Measurements from ENCODE around the gene CDCP1. TPM values are rescaled to one million over a fixed set of nuclear protein-coding genes. Genes with fewer than 3 reads are reported as not detected.

CDCP1 gene
- total RNA-seq, 5 donors from 2014 or later (not counting 1 experiment from before 2014, with no cell fraction given) = 0.36 to 1.7 (median 0.55) TPM

DNA sequence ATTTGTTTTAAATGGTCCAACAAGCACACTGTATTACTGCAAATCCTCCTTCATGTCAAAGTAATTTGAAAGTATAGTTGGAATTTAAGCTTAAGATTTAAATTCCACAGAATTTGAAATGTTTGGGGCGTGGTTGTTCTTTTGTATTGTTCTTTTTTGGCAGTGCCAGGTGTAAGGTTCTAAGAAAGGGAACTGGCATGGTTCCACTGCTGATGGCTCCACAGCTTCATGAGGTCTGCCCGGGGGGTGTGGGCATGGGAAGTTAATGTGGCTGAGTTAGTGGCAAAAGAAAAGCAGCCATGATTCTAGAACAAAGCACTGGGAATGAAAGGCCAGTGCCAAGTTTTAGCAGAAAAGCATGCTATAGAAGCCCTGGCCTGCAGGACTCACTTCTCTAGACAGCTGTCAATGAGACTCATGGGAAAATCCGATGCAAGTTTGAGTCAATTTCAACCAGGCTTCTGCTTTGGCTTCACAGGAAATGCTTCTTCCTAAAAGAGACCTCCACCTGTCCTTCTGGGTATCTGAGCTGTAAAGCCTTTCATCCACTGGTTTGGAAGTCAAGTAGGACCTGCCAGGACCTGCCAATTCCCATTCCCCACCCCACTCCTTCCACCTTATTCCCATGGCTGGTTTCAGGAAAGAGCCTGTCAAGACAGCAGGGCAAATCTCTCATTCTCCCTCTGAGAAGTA is 18.9 kb downstream of the CDCP1 start:
- Histone ChIP-seq H3K4me3 (ENCODE audit: control insufficient read depth in 1 of 2, extremely low read depth in 1 of 2, low read length in 1 of 2) (no peak overlapping the region), H3K4me1 (ENCODE audit: control insufficient read depth in 1 of 2, extremely low read depth in 1 of 2, insufficient read depth in 2 of 2, low read length in 2 of 2) (no peaks in the 10 kb centered on the region), H3K27me3 (replicated peaks in 1 of 2; ENCODE audit: control insufficient read depth in 2 of 2, extremely low read depth in 1 of 2, insufficient read depth in 2 of 2, low read length in 1 of 2) (peaks cover 0 to 20% of the 10 kb centered on the region in 2 experiments), H3K27ac (ENCODE audit: low read length) (no peak overlapping the region), H3K36me3 (ENCODE audit: control insufficient read depth in 2 of 2, extremely low read depth in 1 of 2, insufficient read depth in 1 of 2, low read length in 1 of 2) (no peaks in the 10 kb centered on the region), H3K9me3 (no peaks in the 10 kb centered on the region)
- Mint-ChIP-seq H3K27ac (no peak overlapping the region), H3K36me3 (no peaks in the 10 kb centered on the region), H3K27me3 (peaks cover 0 to 10% of the 10 kb centered on the region in 2 donors), H3K4me1 (peaks cover 0 to 7% (median 3%) of the 10 kb centered on the region in 3 donors), H3K4me3 (no peak overlapping the region), H3K9me3 (no peaks in the 10 kb centered on the region)
- 88% methylated on average over 2 of the region's 3 CpGs for WGBS (ENCODE audit: insufficient coverage)
- POLR2A ChIA-PET = no interaction called here
- ATAC-seq (replicated peaks in 1 of 4) (no peak), DNase-seq (no peak)
- CTCF ChIA-PET = no interaction called here

DNA sequence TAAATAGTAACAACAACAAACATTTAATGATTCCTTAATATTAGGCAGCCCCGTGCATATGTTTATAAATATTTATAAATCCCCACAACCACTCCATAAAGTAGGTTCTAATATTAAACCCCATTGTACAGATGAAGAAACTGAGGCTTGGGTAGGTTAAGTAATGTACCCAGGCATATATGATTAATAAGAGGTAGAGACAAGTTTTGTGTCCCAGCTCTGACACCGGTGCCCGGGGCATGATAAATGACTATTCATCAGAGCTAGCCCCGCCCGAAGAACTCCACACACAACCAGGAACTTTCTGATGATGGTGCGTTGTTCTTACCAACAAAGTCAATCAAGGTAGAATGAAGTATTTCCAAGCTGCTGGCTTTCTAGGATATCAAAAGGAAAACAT is 19.4 kb downstream of the CDCP1 start:
- POLR2A ChIA-PET = no interaction called here
- Histone ChIP-seq H3K27me3 (replicated peaks in 1 of 2; ENCODE audit: control insufficient read depth in 2 of 2, extremely low read depth in 1 of 2, insufficient read depth in 2 of 2, low read length in 1 of 2) (peaks cover 0 to 20% of the 10 kb centered on the region in 2 experiments), H3K9me3 (no peaks in the 10 kb centered on the region), H3K36me3 (ENCODE audit: control insufficient read depth in 2 of 2, extremely low read depth in 1 of 2, insufficient read depth in 1 of 2, low read length in 1 of 2) (no peaks in the 10 kb centered on the region), H3K4me3 (ENCODE audit: control insufficient read depth in 1 of 2, extremely low read depth in 1 of 2, low read length in 1 of 2) (no peak overlapping the region), H3K27ac (ENCODE audit: low read length) (no peak overlapping the region), H3K4me1 (ENCODE audit: control insufficient read depth in 1 of 2, extremely low read depth in 1 of 2, insufficient read depth in 2 of 2, low read length in 2 of 2) (no peaks in the 10 kb centered on the region)
- no peak for DNase-seq
- ATAC-seq (replicated peaks in 1 of 4) = no peak
- Mint-ChIP-seq H3K36me3 (no peaks in the 10 kb centered on the region), H3K4me1 (peaks cover 0 to 7% (median 3%) of the 10 kb centered on the region in 3 donors), H3K27me3 (peaks cover 0 to 10% of the 10 kb centered on the region in 2 donors), H3K9me3 (no peaks in the 10 kb centered on the region), H3K27ac (no peak overlapping the region), H3K4me3 (no peak overlapping the region)
- CTCF ChIA-PET = no interaction called here
- WGBS (ENCODE audit: insufficient coverage) = no CpG with 5 or more reads among the region's 6 CpGs

DNA sequence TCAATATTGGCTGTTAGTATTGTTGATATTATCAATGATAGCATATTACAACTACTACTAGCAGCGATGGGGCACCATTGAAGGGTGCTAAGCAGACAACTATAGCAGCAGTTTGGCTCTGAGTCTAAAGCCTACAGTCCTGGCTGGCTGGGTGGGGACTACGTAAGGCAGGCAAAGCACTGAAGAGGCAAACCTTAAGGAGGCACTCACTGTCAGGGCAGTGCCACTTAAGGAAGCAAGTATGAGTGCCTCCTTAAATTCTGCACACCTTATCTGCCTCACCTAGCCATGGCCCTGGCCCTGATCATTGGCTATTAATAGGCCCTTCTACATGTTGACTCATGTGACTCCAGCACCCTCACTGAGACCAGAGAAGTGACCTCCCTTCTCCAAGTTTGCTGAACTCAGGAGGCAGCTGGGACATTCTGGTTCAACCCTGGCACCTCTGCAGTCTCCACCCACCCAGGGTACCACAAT is 20.6 kb downstream of the CDCP1 start:
- H3K4me1 Mint-ChIP-seq = peaks cover 0 to 7% (median 3%) of the 10 kb centered on the region in 3 donors
- ChIA-PET CTCF (interaction anchor here in 1 of 2 donors (0.6 kb wide), 1 partner anchor 89 kb away, joined by 3 read pairs; no protein-coding TSS in a partner anchor), POLR2A (no interaction called here)
- H3K4me3 Mint-ChIP-seq = no peak overlapping the region
- H3K27me3 ChIP-seq (replicated peaks in 1 of 2; ENCODE audit: control insufficient read depth in 2 of 2, extremely low read depth in 1 of 2, insufficient read depth in 2 of 2, low read length in 1 of 2) = peaks cover 0 to 20% of the 10 kb centered on the region in 2 experiments
- no peaks in the 10 kb centered on the region for H3K4me1 ChIP-seq (ENCODE audit: control insufficient read depth in 1 of 2, extremely low read depth in 1 of 2, insufficient read depth in 2 of 2, low read length in 2 of 2)
- H3K9me3 Mint-ChIP-seq = no peaks in the 10 kb centered on the region
- no peaks in the 10 kb centered on the region for H3K36me3 Mint-ChIP-seq
- H3K4me3 ChIP-seq (ENCODE audit: control insufficient read depth in 1 of 2, extremely low read depth in 1 of 2, low read length in 1 of 2) = no peak overlapping the region
- DNase-seq (no peak), ATAC-seq (replicated peaks in 1 of 4) (no peak)
- no peak overlapping the region for H3K27ac ChIP-seq (ENCODE audit: low read length)
- no peaks in the 10 kb centered on the region for H3K9me3 ChIP-seq
- no peak overlapping the region for H3K27ac Mint-ChIP-seq
- peaks cover 0 to 10% of the 10 kb centered on the region in 2 donors for H3K27me3 Mint-ChIP-seq
- no peaks in the 10 kb centered on the region for H3K36me3 ChIP-seq (ENCODE audit: control insufficient read depth in 2 of 2, extremely low read depth in 1 of 2, insufficient read depth in 1 of 2, low read length in 1 of 2)
- 67% methylated on average over 2 of the region's 2 CpGs for WGBS (ENCODE audit: insufficient coverage)

DNA sequence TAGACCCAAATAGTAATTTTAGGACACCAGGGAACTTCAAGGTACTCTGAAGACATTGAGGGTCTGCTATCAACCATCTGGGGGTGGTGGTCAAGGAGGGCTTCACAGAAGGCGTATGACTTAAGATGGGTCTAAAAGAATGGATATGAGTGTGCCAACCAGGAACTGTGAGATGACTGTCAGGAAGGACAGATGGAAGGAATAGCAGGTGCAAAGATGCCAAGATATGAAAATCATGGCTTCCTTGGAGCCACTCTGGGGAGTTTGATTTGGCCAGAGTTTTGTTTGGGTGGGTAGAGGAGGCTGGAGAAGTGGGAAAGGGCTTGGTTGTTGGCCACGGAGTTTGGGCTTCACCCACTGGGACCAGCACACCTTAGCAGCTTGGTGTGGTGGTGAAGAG is 21.2 kb downstream of the CDCP1 start:
- H3K4me1 ChIP-seq (ENCODE audit: control insufficient read depth in 1 of 2, extremely low read depth in 1 of 2, insufficient read depth in 2 of 2, low read length in 2 of 2) = no peaks in the 10 kb centered on the region
- no peak overlapping the region for H3K27ac ChIP-seq (ENCODE audit: low read length)
- ATAC-seq (replicated peaks in 1 of 4) (no peak), DNase-seq (no peak)
- POLR2A ChIA-PET = no interaction called here
- no peak overlapping the region for H3K27ac Mint-ChIP-seq
- no peaks in the 10 kb centered on the region for H3K36me3 Mint-ChIP-seq
- H3K4me3 ChIP-seq (ENCODE audit: control insufficient read depth in 1 of 2, extremely low read depth in 1 of 2, low read length in 1 of 2) = no peak overlapping the region
- no peaks in the 10 kb centered on the region for H3K9me3 ChIP-seq
- H3K36me3 ChIP-seq (ENCODE audit: control insufficient read depth in 2 of 2, extremely low read depth in 1 of 2, insufficient read depth in 1 of 2, low read length in 1 of 2) = no peaks in the 10 kb centered on the region
- peaks cover 0 to 15% of the 10 kb centered on the region in 2 experiments for H3K27me3 ChIP-seq (replicated peaks in 1 of 2; ENCODE audit: control insufficient read depth in 2 of 2, extremely low read depth in 1 of 2, insufficient read depth in 2 of 2, low read length in 1 of 2)
- 25% methylated on average over 2 of the region's 2 CpGs for WGBS (ENCODE audit: insufficient coverage)
- H3K4me1 Mint-ChIP-seq = peaks cover 0 to 7% (median 3%) of the 10 kb centered on the region in 3 donors
- no peaks in the 10 kb centered on the region for H3K9me3 Mint-ChIP-seq
- CTCF ChIA-PET = interaction anchor here in 1 of 2 donors (0.6 kb wide), 1 partner anchor 88 kb away, joined by 3 read pairs; no protein-coding TSS in a partner anchor
- H3K4me3 Mint-ChIP-seq = no peak overlapping the region
- H3K27me3 Mint-ChIP-seq = peaks cover 0 to 10% of the 10 kb centered on the region in 2 donors

DNA sequence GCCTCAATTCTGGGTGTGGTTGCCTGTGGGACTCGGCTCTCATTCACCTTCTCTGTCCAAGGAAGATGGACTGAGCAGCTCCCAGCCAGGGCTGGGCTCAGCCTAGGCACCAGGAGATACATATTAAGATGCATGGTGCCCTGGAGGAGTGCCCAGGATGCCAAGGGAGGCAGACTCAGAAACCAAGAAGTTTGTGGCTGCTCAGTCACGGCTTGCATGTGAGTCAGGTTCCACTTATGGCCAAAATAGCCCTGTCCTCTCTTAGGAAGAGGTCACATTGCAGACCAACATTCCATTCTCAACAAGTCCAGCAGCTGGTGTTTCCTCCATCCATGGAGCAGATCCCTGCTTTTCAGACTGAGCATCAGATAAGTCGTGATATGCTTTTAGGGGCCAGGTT is 21.8 kb downstream of the CDCP1 start:
- CTCF ChIA-PET = no interaction called here

DNA sequence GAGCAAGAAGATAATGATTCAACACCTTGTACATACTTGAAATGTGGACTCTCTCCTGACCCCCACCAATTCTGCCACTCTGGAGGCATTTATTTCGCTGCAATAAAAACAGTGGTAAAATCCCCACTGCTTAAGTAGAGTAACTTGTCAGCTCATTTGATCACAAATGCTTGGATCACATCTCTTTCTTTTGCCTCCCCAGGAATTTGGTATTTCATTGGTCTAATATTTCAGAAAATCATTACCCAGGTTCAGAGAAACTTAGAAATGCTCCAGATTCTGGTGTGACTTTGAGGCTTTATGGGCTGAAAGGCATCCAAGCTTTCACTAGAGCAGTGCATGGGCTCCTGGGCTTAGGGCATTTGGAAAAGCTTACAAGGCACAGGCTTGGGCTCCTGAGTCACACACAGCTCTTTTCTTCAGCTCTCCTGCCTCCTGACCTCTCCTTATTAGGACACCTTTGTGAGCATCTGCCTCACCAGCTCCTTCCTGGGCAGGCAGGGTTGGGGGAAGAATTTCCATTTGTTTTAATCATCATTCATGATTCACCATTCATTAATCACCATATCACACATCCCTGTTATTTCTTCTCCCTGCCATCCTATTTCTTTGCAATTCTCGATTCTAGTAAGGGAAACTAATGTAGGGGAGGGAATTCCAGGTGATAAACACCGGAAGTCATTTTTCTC is 22.5 kb downstream of the CDCP1 start:
- DNase-seq (no peak), ATAC-seq (replicated peaks in 1 of 4) (no peak)
- WGBS (ENCODE audit: insufficient coverage) = no CpG with 5 or more reads among the region's 3 CpGs
- Mint-ChIP-seq H3K36me3 (no peaks in the 10 kb centered on the region), H3K4me3 (no peak overlapping the region), H3K27ac (no peak overlapping the region), H3K4me1 (peaks cover 5 to 15% (median 6%) of the 10 kb centered on the region in 3 donors), H3K9me3 (no peaks in the 10 kb centered on the region), H3K27me3 (peaks cover 0 to 10% of the 10 kb centered on the region in 2 donors)
- Histone ChIP-seq H3K9me3 (no peaks in the 10 kb centered on the region), H3K4me3 (ENCODE audit: control insufficient read depth in 1 of 2, extremely low read depth in 1 of 2, low read length in 1 of 2) (no peak overlapping the region), H3K27me3 (replicated peaks in 1 of 2; ENCODE audit: control insufficient read depth in 2 of 2, extremely low read depth in 1 of 2, insufficient read depth in 2 of 2, low read length in 1 of 2) (peaks cover 0 to 15% of the 10 kb centered on the region in 2 experiments), H3K36me3 (ENCODE audit: control insufficient read depth in 2 of 2, extremely low read depth in 1 of 2, insufficient read depth in 1 of 2, low read length in 1 of 2) (no peaks in the 10 kb centered on the region), H3K27ac (ENCODE audit: low read length) (no peak overlapping the region), H3K4me1 (ENCODE audit: control insufficient read depth in 1 of 2, extremely low read depth in 1 of 2, insufficient read depth in 2 of 2, low read length in 2 of 2) (peaks cover 2 to 5% of the 10 kb centered on the region in 2 experiments)
- POLR2A ChIA-PET = no interaction called here
- CTCF ChIA-PET = no interaction called here

More for the DNA sequence above, 21.8 kb downstream of the CDCP1 start:
- H3K27me3 Mint-ChIP-seq = peaks cover 0 to 10% of the 10 kb centered on the region in 2 donors
- Histone ChIP-seq H3K9me3 (no peaks in the 10 kb centered on the region), H3K36me3 (ENCODE audit: control insufficient read depth in 2 of 2, extremely low read depth in 1 of 2, insufficient read depth in 1 of 2, low read length in 1 of 2) (no peaks in the 10 kb centered on the region), H3K27me3 (replicated peaks in 1 of 2; ENCODE audit: control insufficient read depth in 2 of 2, extremely low read depth in 1 of 2, insufficient read depth in 2 of 2, low read length in 1 of 2) (peaks cover 0 to 15% of the 10 kb centered on the region in 2 experiments), H3K4me1 (ENCODE audit: control insufficient read depth in 1 of 2, extremely low read depth in 1 of 2, insufficient read depth in 2 of 2, low read length in 2 of 2) (no peaks in the 10 kb centered on the region), H3K27ac (ENCODE audit: low read length) (no peak overlapping the region), H3K4me3 (ENCODE audit: control insufficient read depth in 1 of 2, extremely low read depth in 1 of 2, low read length in 1 of 2) (no peak overlapping the region)
- POLR2A ChIA-PET = no interaction called here
- H3K9me3 Mint-ChIP-seq = no peaks in the 10 kb centered on the region
- H3K27ac Mint-ChIP-seq = no peak overlapping the region
- H3K4me3 Mint-ChIP-seq = no peak overlapping the region
- no peaks in the 10 kb centered on the region for H3K36me3 Mint-ChIP-seq
- DNase-seq (no peak), ATAC-seq (replicated peaks in 1 of 4) (no peak)
- 93% methylated on average over 2 of the region's 3 CpGs for WGBS (ENCODE audit: insufficient coverage)
- peaks cover 0 to 9% (median 3%) of the 10 kb centered on the region in 3 donors for H3K4me1 Mint-ChIP-seq
